Suprapubic skin (tissue), 4 donors: ENCODE measurements around the gene MAGEB1. TPM values are rescaled to one million over a fixed set of nuclear protein-coding genes. Genes with fewer than 3 reads are reported as not detected.

Experiments used
- DNase-seq, 2 donors: peaks; one replicate each; pipeline ENCODE4 v3.0.0-alpha.2; 2019; ENCODE audit warnings: low spot score in 2 of 2
- H3K27ac ChIP-seq: fragments of 200-600 bp; sonication (generic); one replicate; pipeline ENCODE4 v1.5.1; 2019
- H3K27me3 ChIP-seq: fragments of 200-600 bp; sonication (generic); one replicate; pipeline ENCODE4 v1.5.1; 2019
- H3K36me3 ChIP-seq: fragments of 200-600 bp; sonication (generic); one replicate; pipeline ENCODE4 v1.5.1; 2019
- H3K4me1 ChIP-seq: fragments of 200-600 bp; sonication (generic); one replicate; pipeline ENCODE4 v1.5.1; 2019
- H3K4me3 ChIP-seq: fragments of 200-600 bp; sonication (generic); one replicate; pipeline ENCODE4 v1.5.1; 2019; ENCODE audit warnings: mild to moderate bottlenecking
- H3K9me3 ChIP-seq: fragments of 200-600 bp; sonication (generic); one replicate; pipeline ENCODE4 v1.5.1; 2019
- CTCF ChIP-seq, 2 donors: fragments of 200-600 bp in 1 of 2; fragments of 450-650 bp in 1 of 2; sonication (generic) in 1 of 2; IDR thresholded peaks; one replicate each; pipeline ENCODE4 v1.5.1; 2016 to 2019; ENCODE audit warnings: antibody characterized with exemption in 2 of 2, mild to moderate bottlenecking in 1 of 2, moderate library complexity in 1 of 2
- EP300 ChIP-seq: sonication (generic); formaldehyde crosslinking; IDR thresholded peaks from one replicate; pipeline ENCODE4 v1.6.1; 2017; ENCODE audit warnings: antibody characterized with exemption
- POLR2A ChIP-seq, 2 donors: fragments of 450-650 bp; IDR thresholded peaks; one replicate each; pipeline ENCODE4 v1.6.1; 2017; ENCODE audit warnings: antibody characterized with exemption in 2 of 2, mild to moderate bottlenecking in 2 of 2, moderate library complexity in 2 of 2
- POLR2AphosphoS5 ChIP-seq, 3 donors: sonication (generic); formaldehyde crosslinking; IDR thresholded peaks; one replicate each; pipeline ENCODE4 v1.6.1; 2017; ENCODE audit warnings: antibody characterized with exemption in 3 of 3
- WGBS: methylation state at CpG from one replicate; pipeline ENCODE4 v1.1.5; 2018; 5-methylcytosine and 5-hydroxymethylcytosine counted together
- total RNA-seq, 4 donors: library from RNA; depleted of rRNA; stranded (reverse); fragments of >200 nt; gene quantifications; one replicate each; pipeline ENCODE4 v1.1.0, GENCODE V29; 2016

The MAGEB1 gene
- total RNA-seq, 4 donors from 2014 or later = not detected

GRCh38 chrX:30220661-30221060, 26.3 kb upstream of the MAGEB1 start:
- no peaks in the 10 kb centered on the region for H3K4me1 ChIP-seq
- 63% methylated on average over 5 of the region's 5 CpGs for WGBS
- H3K36me3 ChIP-seq = no peaks in the 10 kb centered on the region
- no peak overlapping the region for H3K4me3 ChIP-seq
- no peaks in the 10 kb centered on the region for H3K27me3 ChIP-seq
- DNase-seq = no peak
- no peaks in the 10 kb centered on the region for H3K9me3 ChIP-seq
- no peak overlapping the region for H3K27ac ChIP-seq
- TF ChIP-seq POLR2A (IDR thresholded peaks at IDR 0.05) (no peak), POLR2AphosphoS5 (IDR thresholded peaks at IDR 0.05) (no peak), CTCF (IDR thresholded peaks at IDR 0.05) (no peak), EP300 (no peak)

- Histone ChIP-seq H3K27ac (no peak overlapping the region), H3K4me1 (no peaks in the 10 kb centered on the region), H3K9me3 (no peaks in the 10 kb centered on the region), H3K4me3 (no peak overlapping the region), H3K27me3 (no peaks in the 10 kb centered on the region), H3K36me3 (no peaks in the 10 kb centered on the region)
- DNase-seq = no peak
- 68% methylated on average over 2 of the region's 2 CpGs for WGBS
- TF ChIP-seq CTCF (IDR thresholded peaks at IDR 0.05) (no peak), POLR2AphosphoS5 (IDR thresholded peaks at IDR 0.05) (no peak), EP300 (no peak), POLR2A (IDR thresholded peaks at IDR 0.05) (no peak)
Measured at GRCh38 chrX:30224536-30224935, 22.4 kb upstream of the MAGEB1 start.

- 25% methylated on average over 1 of the region's 1 CpG for WGBS
- Histone ChIP-seq H3K9me3 (no peaks in the 10 kb centered on the region), H3K4me3 (no peak overlapping the region), H3K36me3 (no peaks in the 10 kb centered on the region), H3K27me3 (no peaks in the 10 kb centered on the region), H3K27ac (no peak overlapping the region), H3K4me1 (no peaks in the 10 kb centered on the region)
- no peak for DNase-seq
- TF ChIP-seq CTCF (IDR thresholded peaks at IDR 0.05) (no peak), POLR2AphosphoS5 (IDR thresholded peaks at IDR 0.05) (no peak), POLR2A (IDR thresholded peaks at IDR 0.05) (no peak), EP300 (no peak)
Measured at GRCh38 chrX:30228526-30228925, 18.4 kb upstream of the MAGEB1 start.

- WGBS = 60% methylated on average over 4 of the region's 4 CpGs
- no peak for TF ChIP-seq POLR2AphosphoS5 (IDR thresholded peaks at IDR 0.05)
- no peak for TF ChIP-seq CTCF (IDR thresholded peaks at IDR 0.05)
- TF ChIP-seq POLR2A (IDR thresholded peaks at IDR 0.05) = no peak
- TF ChIP-seq EP300 = no peak
- H3K36me3 ChIP-seq = no peaks in the 10 kb centered on the region
Measured at GRCh38 chrX:30230395-30230794, 16.6 kb upstream of the MAGEB1 start, which contains the start of gene MAGEB3. MAGEB3 (plus strand) TSS chrX:30230657; CDS start chrX:30235925, 5,268 bp downstream.

GRCh38 chrX:30241724-30242415, 5.1 kb upstream of the MAGEB1 start, which contains the start of gene MAGEB4:
MAGEB4 (plus strand) TSS chrX:30242000; CDS start chrX:30242136, 136 bp downstream.
- no peaks in the 10 kb centered on the region for H3K4me1 ChIP-seq
- no peak for TF ChIP-seq EP300
- no peak for TF ChIP-seq POLR2A (IDR thresholded peaks at IDR 0.05)
- no peak for TF ChIP-seq CTCF (IDR thresholded peaks at IDR 0.05)
- TF ChIP-seq POLR2AphosphoS5 (IDR thresholded peaks at IDR 0.05) = no peak
- no peak for DNase-seq
- no peak within 1 kb of the TSS for H3K4me3 ChIP-seq
- no peaks in the 10 kb centered on the region for H3K27me3 ChIP-seq
- no peaks in the 10 kb centered on the region for H3K9me3 ChIP-seq
- no peak within 1 kb of the TSS for H3K27ac ChIP-seq
- 73% methylated on average over 10 of the region's 10 CpGs for WGBS
- H3K36me3 ChIP-seq = no peaks in the 10 kb centered on the region

More at GRCh38 chrX:30230395-30230794, 16.6 kb upstream of the MAGEB1 start, which contains the start of gene MAGEB3:
- H3K4me1 ChIP-seq = no peaks in the 10 kb centered on the region
- no peak for DNase-seq
- H3K9me3 ChIP-seq = no peaks in the 10 kb centered on the region
- H3K27me3 ChIP-seq = no peaks in the 10 kb centered on the region
- no peak within 1 kb of the TSS for H3K27ac ChIP-seq
- H3K4me3 ChIP-seq = no peak within 1 kb of the TSS
